HL-60 (cell line): ENCODE data around the gene SEMA7A.

Source experiments
- DNase-seq, 2 experiments: peaks; one replicate each; pipeline ENCODE4 v3.0.0-alpha.2; 2010 to 2020; ENCODE audit warnings: low read depth in 1 of 2, low spot score in 1 of 2
- H3K27ac ChIP-seq: fragments of 250-450 bp; sonication (Bioruptor Pico); replicated peaks from 2 replicates; pipeline ENCODE4 v1.5.1; 2020; ENCODE audit warnings: mild to moderate bottlenecking, moderate library complexity
- H3K27me3 ChIP-seq: fragments of 250-450 bp; sonication (Bioruptor Pico); 2 replicates; pipeline ENCODE4 v1.5.1; 2021; ENCODE audit warnings: mild to moderate bottlenecking, moderate library complexity; ENCODE audit not compliant: insufficient read depth, poor library complexity, severe bottlenecking
- H3K4me3 ChIP-seq: replicated peaks from 2 replicates; pipeline ENCODE4 v1.5.1; 2011; ENCODE audit warnings: mild to moderate bottlenecking, control low read depth, low read length; ENCODE audit not compliant: insufficient read depth
- GABPA ChIP-seq: IDR thresholded peaks from 2 replicates; pipeline ENCODE4 v1.6.1; 2012; ENCODE audit warnings: low read depth
- POLR2AphosphoS5 ChIP-seq: IDR thresholded peaks from 2 replicates; pipeline ENCODE4 v1.6.1; 2012; ENCODE audit warnings: low read depth
- SPI1 ChIP-seq: IDR thresholded peaks from 2 replicates; pipeline ENCODE4 v1.6.1; 2012; ENCODE audit warnings: low read depth, mild to moderate bottlenecking, borderline replicate concordance
- TF ChIP-seq, protein P1 (sequence below): IDR thresholded peaks from 2 replicates; pipeline ENCODE4 v1.6.1; 2012; ENCODE audit warnings: low read depth; ENCODE audit not compliant: insufficient replicate concordance
- TF ChIP-seq, protein P2 (sequence below): IDR thresholded peaks from one replicate; pipeline ENCODE4 v1.5.1; 2011; ENCODE audit warnings: low read length, control low read depth, inconsistent platforms; ENCODE audit not compliant: insufficient read depth

Gene SEMA7A

DNA sequence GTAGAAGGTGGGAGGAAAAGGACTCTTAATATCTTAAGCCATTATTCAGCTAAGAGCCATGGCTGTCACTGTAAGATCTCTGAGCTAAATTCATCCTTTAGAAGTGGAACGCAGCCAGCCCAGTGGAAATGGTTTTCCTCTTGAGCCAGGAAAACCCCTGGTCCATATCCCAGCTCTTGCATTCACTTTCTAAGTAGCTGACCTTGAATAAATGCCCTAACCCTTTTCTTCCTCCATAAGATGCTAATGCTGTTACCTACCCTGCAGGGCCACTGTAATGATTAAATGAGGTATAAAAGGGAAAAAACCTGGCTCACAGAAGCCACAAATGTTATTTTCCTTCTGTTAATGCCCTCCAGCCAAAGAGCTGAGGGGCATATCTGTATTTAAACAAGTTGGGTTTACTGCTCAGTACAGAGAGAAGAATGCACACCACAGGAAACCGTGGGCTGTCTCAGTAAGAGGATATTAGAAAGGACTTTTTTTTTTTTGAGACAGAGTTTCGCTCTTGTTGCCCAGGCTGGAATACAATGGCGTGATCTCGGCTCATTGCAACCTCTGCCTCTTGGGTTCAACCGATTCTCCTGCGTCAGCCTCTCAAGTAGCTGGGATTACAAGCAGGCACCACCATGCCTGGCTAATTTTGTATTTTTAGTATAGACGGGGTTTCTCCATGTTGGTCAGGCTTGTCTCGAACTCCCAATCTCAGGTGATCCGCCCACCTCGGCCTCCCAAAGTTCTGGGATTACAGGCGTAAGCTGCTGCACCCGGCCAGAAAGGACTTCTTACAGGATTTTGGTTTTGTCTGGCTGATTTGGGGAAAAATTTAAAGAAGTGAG, 20.4 kb upstream of the SEMA7A start:
- H3K27ac ChIP-seq = no peak overlapping the region
- H3K27me3 ChIP-seq = no peaks in the 10 kb centered on the region
- TF ChIP-seq, protein P1, sequence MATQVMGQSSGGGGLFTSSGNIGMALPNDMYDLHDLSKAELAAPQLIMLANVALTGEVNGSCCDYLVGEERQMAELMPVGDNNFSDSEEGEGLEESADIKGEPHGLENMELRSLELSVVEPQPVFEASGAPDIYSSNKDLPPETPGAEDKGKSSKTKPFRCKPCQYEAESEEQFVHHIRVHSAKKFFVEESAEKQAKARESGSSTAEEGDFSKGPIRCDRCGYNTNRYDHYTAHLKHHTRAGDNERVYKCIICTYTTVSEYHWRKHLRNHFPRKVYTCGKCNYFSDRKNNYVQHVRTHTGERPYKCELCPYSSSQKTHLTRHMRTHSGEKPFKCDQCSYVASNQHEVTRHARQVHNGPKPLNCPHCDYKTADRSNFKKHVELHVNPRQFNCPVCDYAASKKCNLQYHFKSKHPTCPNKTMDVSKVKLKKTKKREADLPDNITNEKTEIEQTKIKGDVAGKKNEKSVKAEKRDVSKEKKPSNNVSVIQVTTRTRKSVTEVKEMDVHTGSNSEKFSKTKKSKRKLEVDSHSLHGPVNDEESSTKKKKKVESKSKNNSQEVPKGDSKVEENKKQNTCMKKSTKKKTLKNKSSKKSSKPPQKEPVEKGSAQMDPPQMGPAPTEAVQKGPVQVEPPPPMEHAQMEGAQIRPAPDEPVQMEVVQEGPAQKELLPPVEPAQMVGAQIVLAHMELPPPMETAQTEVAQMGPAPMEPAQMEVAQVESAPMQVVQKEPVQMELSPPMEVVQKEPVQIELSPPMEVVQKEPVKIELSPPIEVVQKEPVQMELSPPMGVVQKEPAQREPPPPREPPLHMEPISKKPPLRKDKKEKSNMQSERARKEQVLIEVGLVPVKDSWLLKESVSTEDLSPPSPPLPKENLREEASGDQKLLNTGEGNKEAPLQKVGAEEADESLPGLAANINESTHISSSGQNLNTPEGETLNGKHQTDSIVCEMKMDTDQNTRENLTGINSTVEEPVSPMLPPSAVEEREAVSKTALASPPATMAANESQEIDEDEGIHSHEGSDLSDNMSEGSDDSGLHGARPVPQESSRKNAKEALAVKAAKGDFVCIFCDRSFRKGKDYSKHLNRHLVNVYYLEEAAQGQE = no peak
- no peak for TF ChIP-seq POLR2AphosphoS5
- no peak overlapping the region for H3K4me3 ChIP-seq
- DNase-seq = no peak

DNA sequence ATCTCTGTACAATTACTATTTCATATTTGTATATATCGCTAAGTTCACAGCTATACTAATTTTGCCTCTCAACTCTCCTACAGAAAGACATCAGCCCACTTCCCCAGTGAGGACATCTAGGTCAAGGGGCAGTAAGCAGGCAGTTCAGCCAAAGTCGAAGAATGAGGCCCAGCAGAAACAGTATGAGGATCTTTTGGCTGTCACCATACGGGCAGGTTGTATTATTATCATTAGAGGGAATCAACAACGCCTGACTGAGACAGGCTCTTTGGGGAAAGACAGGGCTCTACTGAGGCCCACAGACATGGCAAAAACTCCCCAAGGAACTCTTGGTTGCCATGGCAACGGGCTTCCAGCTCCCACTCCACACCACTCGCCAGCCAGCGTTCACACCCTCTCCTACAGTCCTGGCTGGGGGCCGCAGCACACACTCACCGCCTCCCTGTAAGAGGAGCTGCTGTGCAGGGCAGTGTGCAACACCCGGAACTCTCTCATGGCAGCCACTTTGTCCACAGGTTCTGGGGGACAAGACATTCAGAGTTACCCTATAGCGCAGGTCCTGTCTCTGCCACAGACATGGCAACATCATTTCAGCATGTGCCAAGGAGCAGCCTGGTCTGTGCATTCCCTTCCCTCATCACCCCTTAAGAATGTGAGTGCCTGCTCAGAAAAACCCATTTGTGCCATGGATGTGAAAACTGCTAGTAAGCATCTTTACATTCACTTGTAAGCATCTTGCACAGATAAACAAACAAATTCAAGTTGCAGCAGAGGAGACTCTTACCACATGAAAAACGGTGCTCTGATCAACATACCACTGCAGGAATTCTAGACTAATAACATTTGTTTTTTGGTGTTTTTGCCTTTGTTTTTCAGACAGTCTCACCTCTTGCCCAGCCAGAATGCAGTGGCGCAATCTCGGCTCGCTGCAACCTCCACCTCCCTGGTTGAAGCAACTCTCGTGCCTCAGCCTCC, 18.4 kb upstream of the SEMA7A start:
- Histone ChIP-seq H3K4me3 (no peak overlapping the region), H3K27me3 (no peaks in the 10 kb centered on the region), H3K27ac (no peak overlapping the region)
- TF ChIP-seq, protein P1 = no peak
- TF ChIP-seq POLR2AphosphoS5 = no peak
- TF ChIP-seq, protein P2, sequence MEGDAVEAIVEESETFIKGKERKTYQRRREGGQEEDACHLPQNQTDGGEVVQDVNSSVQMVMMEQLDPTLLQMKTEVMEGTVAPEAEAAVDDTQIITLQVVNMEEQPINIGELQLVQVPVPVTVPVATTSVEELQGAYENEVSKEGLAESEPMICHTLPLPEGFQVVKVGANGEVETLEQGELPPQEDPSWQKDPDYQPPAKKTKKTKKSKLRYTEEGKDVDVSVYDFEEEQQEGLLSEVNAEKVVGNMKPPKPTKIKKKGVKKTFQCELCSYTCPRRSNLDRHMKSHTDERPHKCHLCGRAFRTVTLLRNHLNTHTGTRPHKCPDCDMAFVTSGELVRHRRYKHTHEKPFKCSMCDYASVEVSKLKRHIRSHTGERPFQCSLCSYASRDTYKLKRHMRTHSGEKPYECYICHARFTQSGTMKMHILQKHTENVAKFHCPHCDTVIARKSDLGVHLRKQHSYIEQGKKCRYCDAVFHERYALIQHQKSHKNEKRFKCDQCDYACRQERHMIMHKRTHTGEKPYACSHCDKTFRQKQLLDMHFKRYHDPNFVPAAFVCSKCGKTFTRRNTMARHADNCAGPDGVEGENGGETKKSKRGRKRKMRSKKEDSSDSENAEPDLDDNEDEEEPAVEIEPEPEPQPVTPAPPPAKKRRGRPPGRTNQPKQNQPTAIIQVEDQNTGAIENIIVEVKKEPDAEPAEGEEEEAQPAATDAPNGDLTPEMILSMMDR = no peak
- TF ChIP-seq SPI1 = no peak
- no peak for TF ChIP-seq GABPA
- no peak for DNase-seq

DNA sequence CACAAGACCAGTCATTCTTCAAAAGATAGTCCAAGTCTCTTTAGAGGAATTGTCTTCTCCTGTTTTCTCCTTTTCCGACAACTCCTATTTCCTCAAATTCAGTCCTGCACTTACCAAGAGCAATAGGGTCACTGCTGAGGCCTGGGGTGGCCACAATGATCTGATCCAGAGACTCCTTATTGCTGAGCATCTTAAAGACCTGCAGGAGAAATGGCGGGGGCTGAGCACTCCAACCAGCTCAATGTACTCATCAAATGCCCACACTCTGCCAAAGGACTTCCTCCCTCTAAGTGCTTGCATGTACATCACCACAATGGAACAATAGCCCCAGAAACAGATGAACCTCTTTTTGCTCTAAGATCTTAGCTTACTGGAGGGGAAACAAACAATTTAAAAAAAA, 17.6 kb upstream of the SEMA7A start:
- no peak for TF ChIP-seq GABPA
- H3K4me3 ChIP-seq = no peak overlapping the region
- no peaks in the 10 kb centered on the region for H3K27me3 ChIP-seq
- no peak for DNase-seq
- H3K27ac ChIP-seq = no peak overlapping the region

DNA sequence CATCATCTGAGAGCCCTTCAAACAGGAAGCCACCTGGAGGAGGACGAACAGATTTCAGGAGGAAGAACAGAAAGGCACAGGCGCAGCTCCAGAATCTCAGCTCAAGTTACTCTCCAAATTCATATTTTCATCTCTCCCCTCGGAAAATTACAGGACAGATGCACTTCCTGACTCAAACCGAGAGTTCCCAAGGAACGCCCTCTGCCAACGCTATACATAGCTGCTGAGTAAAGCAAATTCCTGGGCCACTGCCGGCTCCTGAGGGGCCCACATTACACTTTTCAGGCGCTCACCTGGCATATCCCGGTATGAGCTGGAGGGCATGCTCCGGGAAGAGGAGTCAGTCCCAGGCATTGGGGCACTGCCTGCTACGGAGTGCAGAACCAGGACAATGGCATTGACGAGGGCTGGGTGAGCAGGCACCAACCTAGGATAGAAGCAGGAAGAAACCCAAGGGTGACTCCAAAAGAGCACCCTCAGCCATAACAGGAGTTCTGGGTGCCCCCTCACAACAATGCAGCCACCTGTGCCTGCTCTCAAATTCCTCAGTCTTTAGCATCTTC, 16.0 kb upstream of the SEMA7A start:
- TF ChIP-seq POLR2AphosphoS5 (no peak), GABPA (no peak), SPI1 (no peak)
- TF ChIP-seq, protein P2 = no peak
- TF ChIP-seq, protein P1 = no peak
- Histone ChIP-seq H3K27ac (no peak overlapping the region), H3K27me3 (no peaks in the 10 kb centered on the region), H3K4me3 (no peak overlapping the region)
- no peak for DNase-seq
